K562 (cell line): ENCODE measurements around the gene CATSPER1. TPM values are rescaled to one million over a fixed set of nuclear protein-coding genes. Genes with fewer than 3 reads are reported as not detected.

Source experiments
- ATAC-seq: fragments of 200-7000 bp; cut with Tn5 transposase; 3 replicates; pipeline ENCODE4 v1.9.1; 2020; ENCODE audit warnings: moderate library complexity
- BruUV-seq: library from RNA; stranded (reverse); fragments of 400-500 nt; replicated peaks from 2 replicates; lab custom pipeline; 2021; lab: Mats Ljungman, UMichigan
- CTCF ChIA-PET: fragments of 300-600 bp; formaldehyde crosslinking; extraction: SDS; loops from one replicate; lab custom pipeline; 2021; ENCODE audit warnings: low intra/inter-chr PET ratio; lab: Yijun Ruan, JAX
- POLR2A ChIA-PET: fragments of 300-600, 350-650 bp; sonication (Branson Sonifier 250); formaldehyde crosslinking; extraction: SDS; loops from one replicate; lab custom pipeline; 2021; ENCODE audit warnings: antibody characterized with exemption, inconsistent platforms; lab: Yijun Ruan, JAX
- DNase-seq, 4 experiments: peaks; one replicate each; pipeline versions ENCODE4 v3.0.0 to v3.0.0-alpha.2; 2011 to 2018; ENCODE audit warnings: low spot score in 3 of 4, mixed read lengths in 3 of 4; ENCODE audit errors: extremely low read depth in 1 of 4
- FAIRE-seq: peaks from 2 replicates; lab custom pipeline; 2011; peaks lifted over from hg19 to GRCh38; lab: Jason Lieb, UNC
- H2AFZ ChIP-seq: 2 replicates; pipeline ENCODE4 v1.6.0; 2011; ENCODE audit warnings: low read depth, low read length, control low read depth, inconsistent platforms
- H3K27ac ChIP-seq: fragments of 200-600 bp; 3 replicates; pipeline ENCODE4 v1.8.0; 2011; ENCODE audit warnings: low read depth, mild to moderate bottlenecking, control low read depth, inconsistent platforms, low read length, moderate library complexity, mixed read lengths; ENCODE audit errors: extremely low read depth
- H3K27me3 ChIP-seq, 2 experiments: fragments of 300-600 bp in 1 of 2; 2 replicates in 1 of 2; 3 replicates in 1 of 2; pipeline versions ENCODE4 v1.6.0 to v1.8.0; 2011; ENCODE audit warnings: inconsistent platforms in 2 of 2, low read length in 2 of 2, mild to moderate bottlenecking in 1 of 2, mixed read lengths in 1 of 2, moderate library complexity in 1 of 2; ENCODE audit not compliant: control insufficient read depth in 2 of 2, insufficient read depth in 2 of 2
- H3K36me3 ChIP-seq: fragments of 300-600 bp; 3 replicates; pipeline ENCODE4 v1.8.0; 2011; ENCODE audit warnings: mild to moderate bottlenecking, low read length, inconsistent platforms; ENCODE audit not compliant: control insufficient read depth, insufficient read depth
- H3K4me1 ChIP-seq, 2 experiments: fragments of 200-600 bp in 1 of 2; replicated peaks in 1 of 2; 2 replicates in 1 of 2; 3 replicates in 1 of 2; pipeline versions ENCODE4 v1.5.1 to v1.8.0; 2011; ENCODE audit warnings: inconsistent platforms in 2 of 2, low read length in 2 of 2, mild to moderate bottlenecking in 1 of 2, mixed read lengths in 1 of 2, moderate library complexity in 1 of 2; ENCODE audit not compliant: control insufficient read depth in 2 of 2, insufficient read depth in 2 of 2
- H3K4me2 ChIP-seq: 2 replicates; pipeline ENCODE4 v1.6.1; 2011; ENCODE audit warnings: low read length, control low read depth, inconsistent platforms, mixed read lengths; ENCODE audit not compliant: insufficient read depth
- H3K4me3 ChIP-seq: fragments of 200-600 bp; sonication (generic), shearing (Covaris generic); 2 replicates; pipeline ENCODE4 v1.5.1; 2016; ENCODE audit warnings: control low read depth, inconsistent platforms
- H3K79me2 ChIP-seq: fragments of 200-600 bp; 3 replicates; pipeline ENCODE4 v1.8.0; 2011; ENCODE audit warnings: low read length, inconsistent platforms; ENCODE audit not compliant: control insufficient read depth, insufficient read depth
- H3K9ac ChIP-seq, 2 experiments: 2 replicates each; pipeline versions ENCODE4 v1.6.0 to v1.6.1; 2011; ENCODE audit warnings: low read depth in 2 of 2, low read length in 2 of 2, control low read depth in 1 of 2, inconsistent platforms in 1 of 2, mild to moderate bottlenecking in 1 of 2, mixed read lengths in 1 of 2; ENCODE audit not compliant: insufficient read depth in 1 of 2
- H3K9me1 ChIP-seq: one replicate; pipeline ENCODE4 v1.6.0; 2011; ENCODE audit warnings: inconsistent platforms, mild to moderate bottlenecking, low read length, moderate library complexity; ENCODE audit not compliant: control insufficient read depth, insufficient read depth
- H3K9me3 ChIP-seq: replicated peaks from 2 replicates; pipeline ENCODE4 v1.5.1; 2011; ENCODE audit warnings: low read depth, low read length, inconsistent platforms; ENCODE audit not compliant: control insufficient read depth, insufficient read depth
- H4K20me1 ChIP-seq: replicated peaks from 2 replicates; pipeline ENCODE4 v1.6.1; 2011; ENCODE audit warnings: low read length, inconsistent platforms, mixed read lengths; ENCODE audit not compliant: control insufficient read depth, insufficient read depth
- ARID2 ChIP-seq: fragments of 450-650 bp; IDR thresholded peaks from 2 replicates; pipeline ENCODE4 v1.6.1; 2017; ENCODE audit warnings: antibody characterized with exemption, mild to moderate bottlenecking
- ATF1 ChIP-seq, 2 experiments: fragments of 450-650 bp in 1 of 2; IDR thresholded peaks; 2 replicates each; pipeline ENCODE4 v1.6.1; 2016; ENCODE audit warnings: missing compliant biosample characterization in 1 of 2, missing genetic modification characterization in 1 of 2
- FOXA1 ChIP-seq: fragments of 450-650 bp; IDR thresholded peaks from 2 replicates; pipeline ENCODE4 v1.6.1; 2016; ENCODE audit warnings: mild to moderate bottlenecking, borderline replicate concordance
- FOXK1 ChIP-seq: sonication (generic); formaldehyde crosslinking; IDR thresholded peaks from 2 replicates; pipeline ENCODE4 v1.8.0; 2022; ENCODE audit warnings: missing genetic modification reagents, mild to moderate bottlenecking, borderline replicate concordance
- MGA ChIP-seq: fragments of 450-650 bp; IDR thresholded peaks from 2 replicates; pipeline ENCODE4 v1.6.1; 2016; ENCODE audit warnings: mild to moderate bottlenecking, moderate library complexity
- PHF21A ChIP-seq: fragments of 450-650 bp; IDR thresholded peaks from 2 replicates; pipeline ENCODE4 v1.6.1; 2017; ENCODE audit warnings: low read depth, borderline replicate concordance
- POLR2A ChIP-seq: fragments of 450-650 bp; conservative IDR thresholded peaks from 2 replicates; pipeline ENCODE4 v1.6.1; 2016
- SIN3A ChIP-seq, 2 experiments: fragments of 150-350 bp in 1 of 2; IDR thresholded peaks; 2 replicates each; pipeline ENCODE4 v1.6.1; 2011 to 2016; ENCODE audit warnings: borderline replicate concordance in 2 of 2, low read depth in 2 of 2, low read length in 2 of 2, mild to moderate bottlenecking in 2 of 2, moderate library complexity in 2 of 2; ENCODE audit not compliant: control insufficient read depth in 1 of 2
- TBP ChIP-seq: optimal IDR thresholded peaks from 2 replicates; pipeline ENCODE3; 2011; ENCODE audit warnings: low read depth, low read length, improper control_type of control experiment
- ZNF707 ChIP-seq: fragments of 250-450 bp; sonication (Bioruptor Pico); conservative IDR thresholded peaks from 2 replicates; pipeline ENCODE4 v1.8.0; 2022; ENCODE audit warnings: inconsistent platforms, mild to moderate bottlenecking, moderate library complexity
- WGBS: fragments of 100-300 bp; shearing (Covaris generic); methylation state at CpG from one replicate; pipeline ENCODE4 v1.1.6; 2016; ENCODE audit warnings: low coverage, mixed read lengths; ENCODE audit not compliant: insufficient coverage; ENCODE audit errors: missing lambda C conversion rate; 5-methylcytosine and 5-hydroxymethylcytosine counted together
- in situ Hi-C: fragments of 300-500 bp; cut with MboI; formaldehyde crosslinking; loops from 4 replicates; pipeline ENCODE4 v1.15.0; 2018; ENCODE audit warnings: inconsistent platforms, mixed read lengths
- intact Hi-C: fragments of 100-400 bp; cut with micrococcal nuclease; formaldehyde crosslinking; loops from 2 replicates; pipeline ENCODE4 v1.14.2; 2022
- polyA plus RNA-seq, 8 experiments: library from polyadenylated mRNA; depleted of rRNA in 4 of 8; stranded (reverse) in 5 of 8; unstranded in 3 of 8; fragments of >200 nt; fragmentation: Nextera tagmentation in 2 of 8; fragmentation: Illumina TruSeq in 1 of 8; extraction: Ambion mirVana in 2 of 8; extraction: Trizol in 1 of 8; gene quantifications; 2 replicates each; pipeline versions ENCODE4 v1.2.1 to v1.2.3, GENCODE V29; 2011 to 2014; ENCODE audit warnings: inconsistent platforms in 1 of 8, missing spikeins in 1 of 8
- total RNA-seq, 7 experiments: library from RNA; depleted of rRNA in 6 of 7; stranded (reverse); fragments of >200 nt in 6 of 7; fragmentation: Illumina TruSeq in 2 of 7; extraction: Trizol in 2 of 7; gene quantifications; 2 replicates each; pipeline versions ENCODE4 v1.2.1 to v1.2.3, GENCODE V29; 2011 to 2021; ENCODE audit warnings: low replicate concordance in 1 of 7

Gene CATSPER1
- total and polyA plus RNA-seq, 9 of the 15 experiments (the other 6 are each of a cell fraction or from before 2014, with no cell fraction given) = 0.21 to 3.3 (median 0.76) TPM

GRCh38 chr11:66045177-66045639, 18.9 kb upstream of the CATSPER1 start:
- peak overlapping the region; percentile 71 for H3K4me2 ChIP-seq
- H3K27me3 ChIP-seq = no peaks in the 10 kb centered on the region; a peak in 1 of 5 replicates
- POLR2A ChIA-PET = interaction anchor here (0.6 to 1.5 kb wide), 8 partner anchors 9 to 594 kb away, joined by 3 to 10 read pairs (median 3); partner anchors contain the start of gene CATSPER1
- in situ Hi-C loops = no loop called here
- peak; percentile 87 to 97 (median 95) for DNase-seq
- peaks cover 0 to 8% of the 10 kb centered on the region in 2 experiments; a peak in 3 of 5 replicates for H3K4me1 ChIP-seq
- no peaks in the 10 kb centered on the region for H4K20me1 ChIP-seq
- CTCF ChIA-PET = interaction anchor here (0.5 to 1.9 kb wide), 3 partner anchors 24 to 89 kb away, joined by 3 to 5 read pairs (median 3); no protein-coding TSS in a partner anchor
- intact Hi-C loops = loop anchor here (1.0 kb wide), 1 partner anchor 37 kb away; no protein-coding TSS in a partner anchor
- no peak overlapping the region for H3K27ac ChIP-seq
- peak overlapping the region in 1 of 2 experiments; percentile 29; a peak in 1 of 4 replicates for H3K9ac ChIP-seq
- peak; percentile 85 for FAIRE-seq
- no peak overlapping the region for H3K4me3 ChIP-seq
- peak overlapping the region; percentile 76 for H2AFZ ChIP-seq
- BruUV-seq = no TSS peak
- H3K79me2 ChIP-seq = no peaks in the 10 kb centered on the region
- no peaks in the 10 kb centered on the region for H3K9me3 ChIP-seq
- ATAC-seq = peak; percentile 98
- no peaks in the 10 kb centered on the region for H3K9me1 ChIP-seq
- WGBS = 6% methylated on average over 11 of the region's 11 CpGs
- H3K36me3 ChIP-seq = no peaks in the 10 kb centered on the region
- TF ChIP-seq MGA (no peak), PHF21A (no peak), ARID2 (no peak), ATF1 (CRISPR knock-in tag; IDR thresholded peaks at IDR 0.05) (no peak), ATF1 (tag; IDR thresholded peaks at IDR 0.05) (no peak; the same call in 1 of the 2 replicates), SIN3A (IDR thresholded peaks at IDR 0.05; ENCODE audit: borderline replicate concordance in 2 of 2, control insufficient read depth in 1 of 2, low read depth in 2 of 2, low read length in 2 of 2) (peak in 1 of 2 experiments; percentile 76; a peak in 1 of 4 replicates), POLR2A (no peak), ZNF707 (CRISPR knock-in tag) (no peak), TBP (no peak), FOXK1 (CRISPR knock-in tag) (no peak), FOXA1 (no peak)
